HK-2 (cell line): ENCODE results near the gene DLG5.

Experiments
- DNase-seq: peaks from one replicate; pipeline ENCODE4 v3.0.0-alpha.2; 2018; ENCODE audit not compliant: unreplicated experiment

The DLG5 gene

DNA sequence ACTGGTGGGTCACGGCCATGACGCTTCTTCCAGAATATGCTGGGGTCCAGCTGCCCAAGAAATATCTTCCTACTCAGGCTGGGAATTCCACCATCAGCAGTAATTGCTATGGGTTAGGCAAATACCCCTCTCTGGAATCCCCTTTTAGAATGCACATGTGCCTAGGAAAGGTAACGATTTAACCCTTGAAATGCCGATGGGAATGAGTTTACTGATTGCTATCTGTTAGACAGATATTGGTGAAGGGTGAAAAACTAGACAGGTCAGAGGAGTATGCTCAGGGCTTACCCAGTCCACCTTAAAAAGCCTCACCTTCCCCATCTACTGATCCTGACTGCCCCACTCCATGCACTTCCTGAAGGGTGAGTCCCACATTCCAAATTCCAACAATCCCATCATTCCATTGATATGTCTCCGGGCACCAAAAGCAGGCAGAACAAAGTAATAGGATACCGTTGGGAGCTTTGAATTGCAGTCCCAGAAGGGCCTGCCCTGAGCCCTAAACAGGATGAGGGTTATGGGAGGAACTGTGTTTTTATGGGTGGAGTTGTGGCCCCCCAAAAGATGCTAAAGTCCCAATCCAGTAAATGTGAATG lies 59.3 kb downstream of the DLG5 start:
- no peak for DNase-seq

DNA sequence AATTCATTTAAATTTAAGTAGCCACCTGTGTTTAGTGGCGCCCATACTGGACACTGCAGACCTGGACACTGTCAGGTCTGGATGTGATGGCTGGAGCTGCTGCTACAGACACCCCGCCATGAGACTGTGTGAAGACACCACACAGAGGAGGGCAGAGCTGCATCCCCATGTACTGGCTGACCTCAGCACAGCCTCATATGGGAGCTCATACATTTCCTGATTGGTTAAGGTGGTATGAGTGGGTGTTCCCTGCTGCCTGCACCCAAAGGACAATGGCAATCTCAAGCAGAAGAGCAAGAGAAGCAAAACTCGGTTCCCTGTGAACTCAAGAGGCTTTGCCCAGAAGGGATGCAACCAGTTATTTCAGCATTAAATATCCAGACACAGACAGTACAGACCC lies 60.0 kb downstream of the DLG5 start:
- DNase-seq: no peak

DNA sequence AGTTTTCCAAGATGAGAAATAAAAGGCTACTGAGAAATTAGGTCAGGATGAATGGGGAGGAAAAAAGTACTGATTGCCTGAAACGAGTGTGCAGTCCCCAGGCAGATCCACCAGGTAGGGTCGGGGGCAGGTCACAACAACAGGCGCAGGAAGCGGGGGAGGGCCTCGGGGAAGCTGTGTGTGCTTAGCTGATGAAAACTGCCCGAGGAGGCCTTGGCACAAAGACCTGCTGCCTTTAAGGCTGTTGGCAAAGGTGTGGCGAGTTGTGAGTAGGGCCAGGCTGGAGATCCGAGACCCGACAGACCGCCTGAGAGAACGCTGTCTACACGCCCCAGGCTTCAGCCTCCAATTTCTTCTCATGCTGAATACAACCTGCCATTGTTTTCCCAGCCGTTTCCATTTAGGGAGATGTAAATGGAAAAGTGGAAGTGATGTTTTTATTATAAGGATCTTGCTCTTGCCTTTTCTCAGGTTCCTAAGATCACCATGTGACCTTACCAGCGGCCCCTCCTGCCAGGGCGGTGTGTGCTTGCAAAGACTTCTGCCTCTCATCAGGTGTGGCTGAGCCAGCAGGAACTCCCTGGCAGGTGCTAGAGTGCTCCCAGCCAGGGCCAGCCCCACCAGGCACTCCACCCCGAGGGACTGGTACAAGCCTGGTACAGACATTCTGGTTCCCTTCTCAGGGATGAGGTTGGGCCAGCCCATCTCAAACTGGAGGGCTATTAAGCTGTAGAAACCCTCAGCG lies 60.8 kb downstream of the DLG5 start:
- DNase-seq: no peak

GRCh38 chr10:77864151-77864851 lies 62.3 kb downstream of the DLG5 start:
- no peak for DNase-seq

DNA sequence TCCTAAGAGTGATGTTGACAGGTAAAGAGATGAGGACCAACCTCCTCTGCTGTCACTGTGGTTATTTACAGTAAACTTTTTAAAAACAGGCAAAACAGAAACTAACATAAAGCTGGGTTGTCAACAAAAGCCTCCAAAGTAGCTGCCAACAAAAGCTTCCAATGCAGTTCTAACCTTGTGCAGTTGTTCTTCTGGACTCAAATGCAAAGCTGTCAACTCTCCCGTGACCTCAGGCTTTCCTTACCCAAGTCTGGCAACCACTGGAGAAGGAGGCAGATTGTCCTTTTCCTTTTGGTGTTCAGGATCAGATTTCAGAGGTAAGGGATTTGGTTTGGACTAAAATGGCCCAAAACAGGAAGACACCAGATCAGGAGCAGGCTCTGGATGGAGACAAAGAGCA lies 63.1 kb downstream of the DLG5 start:
- no peak for DNase-seq

- DNase-seq: no peak
Observed at GRCh38 chr10:77862595-77862994, 64.0 kb downstream of the DLG5 start.

DNA sequence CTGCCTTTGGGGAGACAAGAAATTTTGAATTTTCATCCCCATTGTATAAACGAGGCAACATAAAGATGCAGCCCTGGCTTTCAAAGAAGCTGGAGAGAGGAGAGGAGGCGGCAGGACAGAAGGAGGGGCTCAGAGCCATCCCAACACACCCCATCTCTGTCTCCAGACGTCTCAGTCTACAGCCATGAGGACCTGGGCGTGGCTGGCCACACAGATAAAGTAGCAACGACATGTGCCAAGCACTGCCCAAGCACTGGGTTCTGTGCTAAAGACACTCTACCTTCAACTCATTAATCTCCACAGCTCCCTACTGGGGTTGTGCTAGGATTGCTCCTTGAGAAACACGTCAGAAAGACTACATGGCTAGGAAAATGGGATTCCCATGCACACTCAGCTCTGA lies 65.2 kb downstream of the DLG5 start:
- no peak for DNase-seq

DNA sequence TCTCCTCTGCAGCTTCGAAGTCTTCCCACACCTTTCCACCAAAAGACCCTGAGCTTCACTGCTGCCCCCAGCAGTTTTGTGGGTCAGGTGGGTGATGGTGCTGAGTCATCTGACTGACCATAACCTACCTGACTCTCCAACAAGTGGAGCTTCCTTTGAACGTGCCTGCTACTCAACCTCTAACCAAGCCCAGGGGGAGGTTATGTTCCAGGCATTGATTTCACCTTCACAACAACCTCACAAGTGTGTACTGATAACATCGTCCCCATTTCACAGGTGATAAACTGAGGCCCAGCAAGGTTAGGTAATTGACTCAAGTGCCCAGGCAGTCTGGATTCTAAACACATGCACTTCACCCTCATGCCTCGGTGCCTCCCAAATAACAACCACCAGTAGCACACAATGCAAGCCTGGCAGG lies 66.7 kb downstream of the DLG5 start:
- no peak for DNase-seq

DNA sequence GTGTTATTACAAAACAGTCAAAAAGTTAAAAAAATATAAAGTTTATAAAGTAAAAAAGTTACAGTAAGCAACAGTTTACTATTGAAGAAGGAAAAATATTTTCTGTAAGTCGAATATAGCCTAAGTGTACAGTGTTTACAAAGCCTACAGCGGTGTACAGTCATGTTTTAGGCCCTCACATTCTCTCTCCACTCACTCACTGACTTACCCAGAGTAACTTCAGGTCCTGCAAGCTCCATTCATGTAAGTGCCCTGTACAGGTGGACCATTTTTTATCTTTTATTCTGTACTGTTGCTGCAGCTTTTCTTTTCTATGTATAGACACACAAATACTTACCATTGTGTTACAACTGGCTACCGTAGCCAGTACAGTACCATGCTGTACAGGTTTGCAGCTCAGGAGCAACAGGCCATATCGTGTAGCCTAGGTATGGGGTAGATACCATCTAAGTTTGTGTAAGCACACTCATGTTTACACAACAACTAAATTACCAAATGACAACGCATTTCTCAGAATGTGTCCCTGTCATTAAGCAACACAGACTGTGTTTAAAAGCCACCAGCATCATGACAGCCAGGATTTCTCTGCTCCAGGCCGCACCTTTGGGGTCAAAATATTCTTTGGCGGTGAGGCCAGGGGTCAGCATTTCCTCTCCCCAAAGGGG lies 67.2 kb downstream of the DLG5 start:
- no peak for DNase-seq

DNA sequence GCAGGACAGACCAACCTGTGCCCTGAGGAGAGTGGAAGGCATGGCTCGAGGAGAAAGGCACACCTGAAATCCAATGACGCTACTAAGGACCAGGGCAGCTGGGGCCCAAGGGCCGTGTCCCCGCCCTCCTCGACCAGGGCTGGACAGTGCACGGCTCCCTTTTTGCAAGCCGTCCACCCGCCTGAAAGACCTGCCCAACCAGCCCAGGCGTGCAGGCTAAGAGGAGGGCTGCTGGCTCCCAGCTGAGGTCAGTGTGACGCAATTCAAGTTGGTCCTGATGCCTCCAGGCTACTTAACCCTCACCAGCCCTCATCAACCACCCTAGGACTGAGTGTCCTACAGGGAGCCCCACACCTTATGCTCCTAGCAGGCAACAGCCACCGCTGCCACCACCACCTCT lies 69.3 kb downstream of the DLG5 start:
- DNase-seq: no peak

- DNase-seq: no peak
Observed at GRCh38 chr10:77856566-77856965, 70.0 kb downstream of the DLG5 start.

- no peak for DNase-seq
Observed at GRCh38 chr10:77855404-77856155, 71.0 kb downstream of the DLG5 start.

DNA sequence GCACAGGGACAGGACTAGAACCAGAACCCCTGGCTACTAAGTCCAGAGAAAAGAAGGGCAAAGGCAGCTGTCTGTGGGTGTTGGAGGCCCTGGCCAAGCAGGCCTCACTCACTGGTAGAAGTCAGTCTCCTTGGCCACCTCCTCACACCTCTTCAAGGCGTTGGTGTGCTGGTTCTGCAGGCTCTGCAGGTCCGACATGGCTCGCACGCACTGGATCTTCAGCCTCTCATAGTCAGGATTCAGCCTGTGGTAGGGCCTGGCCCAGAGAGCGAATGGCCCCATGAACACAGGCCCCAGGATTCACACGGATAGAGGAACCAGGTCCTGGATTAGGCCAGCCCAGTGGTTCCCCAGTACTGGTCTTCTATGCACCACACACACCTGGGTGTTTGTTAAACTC lies 72.4 kb downstream of the DLG5 start:
- DNase-seq: no peak

DNA sequence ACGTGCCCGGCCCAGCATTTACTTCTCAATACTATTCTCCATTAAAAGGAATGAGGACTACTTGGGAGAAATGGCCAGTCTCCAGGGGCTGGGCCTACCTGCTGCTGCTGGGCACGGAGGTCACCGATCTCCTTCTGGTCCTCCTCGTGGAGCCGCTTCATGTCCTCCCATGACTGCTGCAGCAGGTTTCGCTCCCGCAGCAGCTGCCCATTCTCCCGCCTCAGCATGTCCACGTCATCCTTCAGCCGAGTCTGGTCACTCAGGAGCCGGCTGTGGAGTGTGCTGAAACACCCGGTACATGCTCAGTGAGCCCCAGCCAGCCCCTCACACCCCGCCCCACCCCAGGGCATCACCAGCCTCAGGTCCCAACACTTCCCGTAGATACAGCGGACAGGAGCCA lies 73.3 kb downstream of the DLG5 start:
- no peak for DNase-seq

GRCh38 chr10:77850620-77851231 lies 75.8 kb downstream of the DLG5 start:
- DNase-seq: no peak

DNA sequence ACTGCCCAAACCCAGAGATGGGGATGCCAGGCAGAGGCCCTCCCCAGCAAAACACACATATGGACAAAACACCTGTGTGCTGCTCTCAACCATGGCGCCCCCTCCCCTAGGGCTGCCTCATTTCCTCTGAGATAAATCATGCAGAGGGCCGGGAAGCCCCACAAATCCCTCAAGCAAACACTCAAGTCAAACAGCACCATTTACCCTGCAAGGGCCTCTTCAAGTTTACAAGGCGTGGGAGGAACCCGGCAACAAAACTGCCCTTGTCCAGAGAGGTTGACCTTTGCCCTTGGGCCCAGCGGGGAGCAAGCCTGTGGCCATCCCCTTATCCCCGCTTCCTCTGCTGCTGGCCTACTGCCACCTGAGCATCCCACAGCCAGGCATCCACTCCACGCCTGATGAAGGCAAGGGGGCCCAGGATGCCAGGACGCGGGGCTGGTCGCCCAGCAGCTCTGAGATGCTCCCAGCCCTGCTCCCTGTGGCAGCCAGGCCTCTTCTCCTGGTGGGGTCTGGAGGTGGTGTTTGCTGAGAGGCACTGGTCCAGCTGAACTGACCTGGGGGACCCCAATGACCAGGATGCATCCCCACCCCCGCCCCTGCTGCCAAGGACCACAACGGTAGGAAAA lies 77.4 kb downstream of the DLG5 start:
- no peak for DNase-seq

- peak; percentile 89 for DNase-seq
Observed at GRCh38 chr10:77846718-77847311, 79.7 kb downstream of the DLG5 start.

DNA sequence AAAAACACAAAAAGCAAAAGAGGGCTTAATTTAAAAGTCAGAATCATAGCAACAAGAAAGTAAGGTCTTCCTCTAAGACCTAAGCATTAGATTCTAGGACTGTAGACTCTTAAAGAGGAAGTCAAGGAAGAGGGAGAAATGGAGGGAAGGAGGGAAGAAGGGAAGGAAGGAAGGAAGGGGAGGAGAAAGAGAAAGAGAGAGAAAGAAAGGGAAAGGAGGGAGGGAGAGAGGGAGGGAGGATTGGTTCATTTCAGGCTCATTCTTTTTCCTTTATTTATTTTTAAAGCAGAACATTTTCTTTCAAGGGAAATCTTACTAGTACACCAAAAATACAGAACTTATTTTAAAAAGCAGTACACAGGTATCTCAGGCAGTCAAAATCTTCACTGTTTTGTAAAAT lies 81.1 kb downstream of the DLG5 start:
- no peak for DNase-seq

- peak; percentile 92 for DNase-seq
Observed at GRCh38 chr10:77844713-77845445, 81.7 kb downstream of the DLG5 start.

GRCh38 chr10:77844177-77844576 lies 82.4 kb downstream of the DLG5 start:
- no peak for DNase-seq
